Endothelial cell (in vitro differentiated cells): ENCODE measurements around the gene ACSS1. TPM values are rescaled to one million over a fixed set of nuclear protein-coding genes. Genes with fewer than 3 reads are reported as not detected.
A peak's percentile ranks its signal among the peaks of the same experiment; 100 is the strongest.

ENCODE experiments used
- DNase-seq: peaks from one replicate; pipeline ENCODE4 v3.0.0; 2021; ENCODE audit warnings: low spot score
- H3K27ac Mint-ChIP-seq: one replicate; pipeline ENCODE4 v1.8.0; 2021; ENCODE audit warnings: mixed read lengths, inconsistent platforms; ENCODE audit not compliant: unreplicated experiment
- H3K27me3 Mint-ChIP-seq: one replicate; pipeline ENCODE4 v1.8.0; 2021; ENCODE audit warnings: mild to moderate bottlenecking, moderate library complexity, mixed read lengths, inconsistent platforms; ENCODE audit not compliant: unreplicated experiment
- H3K36me3 Mint-ChIP-seq: one replicate; pipeline ENCODE4 v1.8.0; 2021; ENCODE audit warnings: mild to moderate bottlenecking, low read depth, mixed read lengths, inconsistent platforms; ENCODE audit not compliant: unreplicated experiment
- H3K4me1 Mint-ChIP-seq: one replicate; pipeline ENCODE4 v1.8.0; 2021; ENCODE audit warnings: mild to moderate bottlenecking, mixed read lengths, inconsistent platforms; ENCODE audit not compliant: unreplicated experiment
- H3K4me3 Mint-ChIP-seq: one replicate; pipeline ENCODE4 v1.8.0; 2021; ENCODE audit warnings: mild to moderate bottlenecking, mixed read lengths, inconsistent platforms; ENCODE audit not compliant: unreplicated experiment
- H3K9me3 Mint-ChIP-seq: one replicate; pipeline ENCODE4 v1.8.0; 2021; ENCODE audit warnings: mixed read lengths, inconsistent platforms; ENCODE audit not compliant: unreplicated experiment
- total RNA-seq: library from RNA; stranded (reverse); fragmentation: NEBNext Ultra II Directional; extraction: Animal tissue kit (Norgen Biotek cat#: 25700); gene quantifications from one replicate; pipeline ENCODE4 v1.2.1, GENCODE V29; 2021; ENCODE audit not compliant: unreplicated experiment
- TF ChIP-seq, protein P1 (sequence below): fragments of 200-600 bp; sonication (generic); IDR thresholded peaks from one replicate; pipeline ENCODE4 v1.5.0; 2021; ENCODE audit warnings: antibody characterized with exemption; ENCODE audit not compliant: unreplicated experiment

The ACSS1 gene
- total RNA-seq, 1 donor from 2014 or later, result 15.5 TPM

DNA sequence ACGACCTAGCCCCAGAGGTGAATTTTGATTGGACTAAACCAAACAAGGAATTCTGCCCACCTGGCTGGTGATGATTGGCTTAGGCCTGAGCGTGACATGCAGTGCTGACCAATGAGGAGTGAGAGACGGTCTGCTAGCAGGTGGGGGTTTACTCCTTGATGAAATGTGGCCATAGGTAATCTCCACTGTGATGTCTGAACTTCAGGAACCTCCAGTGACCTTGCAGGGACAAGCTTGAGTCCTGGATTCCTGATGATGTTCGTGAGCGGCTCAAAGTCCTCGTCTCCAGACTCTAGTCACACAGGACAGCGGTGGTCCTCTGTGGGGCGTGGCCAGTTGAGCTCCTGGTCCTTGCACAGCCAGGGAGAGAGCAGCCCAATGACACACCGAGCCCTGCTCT is 15.6 kb upstream of the ACSS1 start:
- Mint-ChIP-seq H3K9me3 (no peaks in the 10 kb centered on the region), H3K4me3 (no peak overlapping the region), H3K27ac (no peak overlapping the region), H3K27me3 (peaks cover 5% of the 10 kb centered on the region), H3K36me3 (no peaks in the 10 kb centered on the region), H3K4me1 (peaks cover 4% of the 10 kb centered on the region)
- no peak for DNase-seq
- TF ChIP-seq, protein P1, sequence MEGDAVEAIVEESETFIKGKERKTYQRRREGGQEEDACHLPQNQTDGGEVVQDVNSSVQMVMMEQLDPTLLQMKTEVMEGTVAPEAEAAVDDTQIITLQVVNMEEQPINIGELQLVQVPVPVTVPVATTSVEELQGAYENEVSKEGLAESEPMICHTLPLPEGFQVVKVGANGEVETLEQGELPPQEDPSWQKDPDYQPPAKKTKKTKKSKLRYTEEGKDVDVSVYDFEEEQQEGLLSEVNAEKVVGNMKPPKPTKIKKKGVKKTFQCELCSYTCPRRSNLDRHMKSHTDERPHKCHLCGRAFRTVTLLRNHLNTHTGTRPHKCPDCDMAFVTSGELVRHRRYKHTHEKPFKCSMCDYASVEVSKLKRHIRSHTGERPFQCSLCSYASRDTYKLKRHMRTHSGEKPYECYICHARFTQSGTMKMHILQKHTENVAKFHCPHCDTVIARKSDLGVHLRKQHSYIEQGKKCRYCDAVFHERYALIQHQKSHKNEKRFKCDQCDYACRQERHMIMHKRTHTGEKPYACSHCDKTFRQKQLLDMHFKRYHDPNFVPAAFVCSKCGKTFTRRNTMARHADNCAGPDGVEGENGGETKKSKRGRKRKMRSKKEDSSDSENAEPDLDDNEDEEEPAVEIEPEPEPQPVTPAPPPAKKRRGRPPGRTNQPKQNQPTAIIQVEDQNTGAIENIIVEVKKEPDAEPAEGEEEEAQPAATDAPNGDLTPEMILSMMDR, result no peak

DNA sequence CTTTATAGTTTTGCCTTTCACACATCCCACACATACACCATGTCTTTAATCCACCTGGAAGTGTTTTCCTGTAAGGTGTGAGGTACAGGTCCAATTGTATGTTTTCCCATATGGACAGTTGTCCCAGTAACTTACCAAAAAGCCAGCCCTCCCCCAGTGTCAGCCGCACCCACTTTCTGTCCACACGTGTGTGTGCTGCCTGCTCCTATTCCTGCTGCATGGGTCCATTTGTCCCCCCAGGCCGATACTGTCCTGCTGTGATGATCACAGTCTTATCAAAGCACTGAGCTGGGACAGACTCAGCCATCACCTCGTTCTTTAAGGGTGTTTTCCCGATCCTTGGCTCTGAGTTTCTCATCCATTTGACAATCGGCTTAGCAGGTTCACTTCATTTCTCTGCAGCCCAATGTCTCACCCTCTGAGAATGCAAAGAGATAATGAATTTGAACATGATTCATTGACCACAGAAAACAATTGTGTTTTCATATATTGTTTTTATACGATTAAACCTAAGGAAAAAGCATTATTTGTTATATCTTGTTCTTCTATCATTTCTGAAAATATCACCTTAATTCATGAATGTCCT is 14.4 kb upstream of the ACSS1 start:
- Mint-ChIP-seq H3K27ac (no peak overlapping the region), H3K36me3 (no peaks in the 10 kb centered on the region), H3K9me3 (no peaks in the 10 kb centered on the region), H3K4me3 (no peak overlapping the region), H3K4me1 (peaks cover 4% of the 10 kb centered on the region), H3K27me3 (peaks cover 5% of the 10 kb centered on the region)
- peak; percentile 1 for DNase-seq
- TF ChIP-seq, protein P1, result no peak

DNA sequence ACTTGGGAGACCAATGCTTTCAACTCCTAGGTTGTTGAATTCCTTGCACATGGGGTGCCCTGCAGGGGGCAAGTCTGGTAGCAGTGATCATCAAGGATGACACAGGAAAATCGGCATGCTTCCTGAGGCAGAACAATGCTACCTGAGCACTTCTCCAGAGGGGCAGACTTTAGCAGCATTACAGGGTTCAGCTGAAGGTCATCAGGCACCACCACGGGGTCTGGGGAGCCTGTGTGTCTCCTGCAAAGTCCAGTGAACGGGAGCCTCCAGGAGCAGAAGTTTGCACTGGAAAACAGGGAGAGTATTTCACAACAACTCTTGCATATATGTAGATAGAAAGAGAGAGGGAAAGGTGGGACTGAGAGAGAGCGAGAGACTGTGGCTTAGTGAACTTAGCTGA is 13.8 kb upstream of the ACSS1 start:
- no peaks in the 10 kb centered on the region for H3K9me3 Mint-ChIP-seq
- peaks cover 4% of the 10 kb centered on the region for H3K4me1 Mint-ChIP-seq
- no peak overlapping the region for H3K4me3 Mint-ChIP-seq
- H3K36me3 Mint-ChIP-seq, result no peaks in the 10 kb centered on the region
- peak; percentile 2 for DNase-seq
- no peak overlapping the region for H3K27ac Mint-ChIP-seq
- peaks cover 3% of the 10 kb centered on the region for H3K27me3 Mint-ChIP-seq
- TF ChIP-seq, protein P1, result no peak

DNA sequence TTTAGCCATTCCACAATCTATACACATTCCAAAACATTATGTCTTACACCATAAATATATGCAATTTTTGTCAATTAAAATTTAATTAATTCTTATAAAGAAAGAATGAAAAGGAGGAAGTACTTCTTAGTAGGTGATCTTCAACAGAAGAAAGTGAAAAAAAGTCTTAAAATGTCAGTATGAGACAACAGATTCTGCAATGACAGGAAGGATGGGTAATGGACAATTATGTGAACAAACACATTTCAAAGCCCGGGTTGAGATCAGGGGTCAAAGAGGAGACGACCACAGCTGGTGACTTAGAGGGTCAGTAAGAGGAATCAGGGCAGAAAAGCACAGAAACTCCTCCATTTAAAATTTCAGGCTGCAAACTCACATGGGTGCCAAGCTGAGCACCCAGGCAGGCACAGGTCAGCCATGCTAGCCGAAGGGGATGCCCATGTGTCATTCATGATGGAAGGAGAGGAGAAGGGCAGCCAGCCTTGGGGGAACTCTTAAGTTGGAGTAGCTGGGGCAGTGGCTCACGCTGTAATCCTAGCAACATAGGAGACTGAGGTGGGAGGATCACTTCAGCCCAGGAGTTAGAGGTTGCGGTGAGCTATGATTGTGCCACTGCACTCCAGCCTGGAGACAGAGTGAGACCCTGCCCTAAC is 13.0 kb upstream of the ACSS1 start:
- peaks cover 2% of the 10 kb centered on the region for H3K27me3 Mint-ChIP-seq
- H3K36me3 Mint-ChIP-seq, result no peaks in the 10 kb centered on the region
- H3K9me3 Mint-ChIP-seq, result no peaks in the 10 kb centered on the region
- H3K4me1 Mint-ChIP-seq, result peaks cover 5% of the 10 kb centered on the region
- H3K4me3 Mint-ChIP-seq, result no peak overlapping the region
- TF ChIP-seq, protein P1, result no peak
- no peak for DNase-seq
- H3K27ac Mint-ChIP-seq, result no peak overlapping the region
